Coronary artery (tissue), 2 donors: Measurements from ENCODE around the gene DAPK1.
A peak's percentile ranks its signal among the peaks of the same experiment; 100 is the strongest.

Source experiments
- DNase-seq: peaks from one replicate; pipeline ENCODE4 v3.0.0-alpha.2; 2017; ENCODE audit warnings: low spot score
- H3K27ac ChIP-seq, 2 donors: fragments of 200-600 bp; sonication (generic); one replicate each; pipeline ENCODE4 v1.5.1; 2016 to 2019
- H3K4me3 ChIP-seq: fragments of 200-600 bp; sonication (generic); 2 replicates; pipeline ENCODE4 v1.5.1; 2016; ENCODE audit warnings: mild to moderate bottlenecking, moderate library complexity
- CTCF ChIP-seq: fragments of 200-600 bp; sonication (generic); IDR thresholded peaks from one replicate; pipeline ENCODE4 v1.5.1; 2019; ENCODE audit warnings: antibody characterized with exemption

DAPK1 gene

GRCh38 chr9:87681271-87682061, 183.8 kb downstream of the DAPK1 start:
- TF ChIP-seq CTCF = no peak
- DNase-seq = peak; percentile 49
- Histone ChIP-seq H3K27ac (no peak overlapping the region), H3K4me3 (no peak overlapping the region)

GRCh38 chr9:87682085-87682484, 184.4 kb downstream of the DAPK1 start:
- no peak overlapping the region for H3K27ac ChIP-seq
- H3K4me3 ChIP-seq = no peak overlapping the region
- no peak for TF ChIP-seq CTCF
- DNase-seq = peak; percentile 28

- TF ChIP-seq CTCF = no peak
- DNase-seq = no peak
Measured at GRCh38 chr9:87682618-87683017, 185.0 kb downstream of the DAPK1 start.

GRCh38 chr9:87683751-87684626, 186.3 kb downstream of the DAPK1 start:
- Histone ChIP-seq H3K4me3 (no peak overlapping the region), H3K27ac (no peak overlapping the region)
- TF ChIP-seq CTCF = no peak
- no peak for DNase-seq

More at GRCh38 chr9:87682618-87683017, 185.0 kb downstream of the DAPK1 start:
- Histone ChIP-seq H3K4me3 (no peak overlapping the region), H3K27ac (no peak overlapping the region)

GRCh38 chr9:87684627-87685219, 187.1 kb downstream of the DAPK1 start:
- H3K27ac ChIP-seq = peak overlapping the region in 1 of 2 donors; percentile 71
- H3K4me3 ChIP-seq = no peak overlapping the region
- peak; percentile 44 for TF ChIP-seq CTCF
- DNase-seq = no peak

GRCh38 chr9:87685441-87685840, 187.8 kb downstream of the DAPK1 start:
- H3K27ac ChIP-seq = peak overlapping the region in 1 of 2 donors; percentile 71
- no peak for TF ChIP-seq CTCF
- H3K4me3 ChIP-seq = no peak overlapping the region
- no peak for DNase-seq
